Esophagus muscularis mucosa (tissue), 4 donors: ENCODE results near the gene E2F2. TPM values are rescaled to one million over a fixed set of nuclear protein-coding genes. Genes with fewer than 3 reads are reported as not detected.
"Not testable (repeated sequence)": the region's sequence is repeated elsewhere in the genome, so short reads cannot be mapped to it uniquely, and the experiment has no call there.

Source experiments
- DNase-seq: peaks from one replicate; pipeline ENCODE4 v3.0.0-alpha.2; 2017; ENCODE audit errors: extremely low spot score
- H3K27ac ChIP-seq, 4 donors: fragments of 200-600 bp; sonication (generic); replicated peaks in 1 of 4; 1 replicate in 3 of 4; 2 replicates in 1 of 4; pipeline ENCODE4 v1.5.1; 2016 to 2019; ENCODE audit warnings: mild to moderate bottlenecking in 1 of 4
- H3K27me3 ChIP-seq, 4 donors: fragments of 200-600 bp; sonication (generic); one replicate each; pipeline versions ENCODE4 v1.5.1 to v1.6.0; 2016 to 2019
- H3K36me3 ChIP-seq, 4 donors: fragments of 200-600 bp; sonication (generic); one replicate each; pipeline ENCODE4 v1.5.1; 2016 to 2019
- H3K4me1 ChIP-seq, 4 donors: fragments of 200-600 bp; sonication (generic); one replicate each; pipeline ENCODE4 v1.5.1; 2016 to 2019
- H3K4me3 ChIP-seq, 4 donors: fragments of 200-600 bp; sonication (generic); 1 replicate in 2 of 4; 2 replicates in 2 of 4; pipeline ENCODE4 v1.5.1; 2016 to 2019; ENCODE audit warnings: mild to moderate bottlenecking in 4 of 4, moderate library complexity in 1 of 4
- H3K9me3 ChIP-seq, 4 donors: fragments of 200-600 bp; sonication (generic); 1 replicate in 3 of 4; 2 replicates in 1 of 4; pipeline ENCODE4 v1.5.1; 2016 to 2019
- EP300 ChIP-seq: sonication (generic); formaldehyde crosslinking; IDR thresholded peaks from one replicate; pipeline ENCODE4 v1.6.1; 2017; ENCODE audit warnings: antibody characterized with exemption
- POLR2A ChIP-seq: fragments of 450-650 bp; IDR thresholded peaks from one replicate; pipeline ENCODE4 v1.6.1; 2017; ENCODE audit warnings: antibody characterized with exemption, moderate library complexity, mild to moderate bottlenecking, low read depth
- POLR2AphosphoS5 ChIP-seq, 2 donors: sonication (generic); formaldehyde crosslinking; IDR thresholded peaks; one replicate each; pipeline ENCODE4 v1.6.1; 2017; ENCODE audit warnings: antibody characterized with exemption in 2 of 2
- WGBS: methylation state at CpG from one replicate; pipeline ENCODE4 v1.1.5; 2018; 5-methylcytosine and 5-hydroxymethylcytosine counted together
- intact Hi-C: fragments of 100-400 bp; cut with DNase I; formaldehyde crosslinking; loops from one replicate; pipeline ENCODE4 v1.15.1; 2023
- total RNA-seq, 4 donors: library from RNA; depleted of rRNA; stranded (reverse); fragments of >200 nt; gene quantifications; one replicate each; pipeline versions ENCODE4 v1.1.0 to v1.2.1, GENCODE V29; 2016
- TF ChIP-seq, protein P1 (sequence below), 3 experiments: fragments of 200-600 bp in 2 of 3; fragments of 450-650 bp in 1 of 3; sonication (generic) in 2 of 3; IDR thresholded peaks; one replicate each; pipeline ENCODE4 v1.5.1; 2017 to 2019; ENCODE audit warnings: antibody characterized with exemption in 3 of 3, mild to moderate bottlenecking in 2 of 3, moderate library complexity in 1 of 3

Gene E2F2
- total RNA-seq, 4 donors from 2014 or later, result 0.11 to 0.26 (median 0.17) TPM; not detected in 1

DNA sequence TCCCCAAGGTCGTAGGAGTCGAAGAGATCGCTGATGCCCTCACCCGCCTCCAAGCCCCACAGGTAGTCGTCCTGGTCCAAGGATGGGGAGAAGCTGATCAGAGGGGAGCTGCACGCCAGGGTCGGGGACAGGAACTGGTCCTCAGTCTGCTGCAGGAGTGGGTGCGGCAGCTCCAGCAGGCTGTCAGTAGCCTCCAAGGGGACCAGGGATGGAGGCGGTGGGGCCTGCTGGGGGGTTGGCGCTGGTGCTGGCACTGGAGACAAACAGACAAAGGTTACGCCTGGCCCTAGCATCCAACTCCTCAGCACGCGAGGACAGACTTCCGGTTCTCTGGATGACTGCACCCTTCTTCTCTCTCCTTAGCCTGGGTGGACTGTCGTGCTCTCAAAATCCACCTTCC, 21.1 kb downstream of the E2F2 start:
- Histone ChIP-seq H3K9me3 (no peaks in the 10 kb centered on the region), H3K27ac (no peak overlapping the region), H3K27me3 (peaks cover 0 to 4% (median 0%) of the 10 kb centered on the region in 4 donors), H3K4me1 (no peaks in the 10 kb centered on the region), H3K4me3 (no peak overlapping the region), H3K36me3 (no peaks in the 10 kb centered on the region)
- intact Hi-C loops, result no loop called here
- TF ChIP-seq, protein P1, sequence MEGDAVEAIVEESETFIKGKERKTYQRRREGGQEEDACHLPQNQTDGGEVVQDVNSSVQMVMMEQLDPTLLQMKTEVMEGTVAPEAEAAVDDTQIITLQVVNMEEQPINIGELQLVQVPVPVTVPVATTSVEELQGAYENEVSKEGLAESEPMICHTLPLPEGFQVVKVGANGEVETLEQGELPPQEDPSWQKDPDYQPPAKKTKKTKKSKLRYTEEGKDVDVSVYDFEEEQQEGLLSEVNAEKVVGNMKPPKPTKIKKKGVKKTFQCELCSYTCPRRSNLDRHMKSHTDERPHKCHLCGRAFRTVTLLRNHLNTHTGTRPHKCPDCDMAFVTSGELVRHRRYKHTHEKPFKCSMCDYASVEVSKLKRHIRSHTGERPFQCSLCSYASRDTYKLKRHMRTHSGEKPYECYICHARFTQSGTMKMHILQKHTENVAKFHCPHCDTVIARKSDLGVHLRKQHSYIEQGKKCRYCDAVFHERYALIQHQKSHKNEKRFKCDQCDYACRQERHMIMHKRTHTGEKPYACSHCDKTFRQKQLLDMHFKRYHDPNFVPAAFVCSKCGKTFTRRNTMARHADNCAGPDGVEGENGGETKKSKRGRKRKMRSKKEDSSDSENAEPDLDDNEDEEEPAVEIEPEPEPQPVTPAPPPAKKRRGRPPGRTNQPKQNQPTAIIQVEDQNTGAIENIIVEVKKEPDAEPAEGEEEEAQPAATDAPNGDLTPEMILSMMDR (IDR thresholded peaks at IDR 0.05), result no peak
- TF ChIP-seq POLR2A, result no peak
- TF ChIP-seq EP300, result no peak
- no peak for TF ChIP-seq POLR2AphosphoS5 (IDR thresholded peaks at IDR 0.05)
- 98% methylated on average over 15 of the region's 15 CpGs for WGBS
- DNase-seq, result no peak

DNA sequence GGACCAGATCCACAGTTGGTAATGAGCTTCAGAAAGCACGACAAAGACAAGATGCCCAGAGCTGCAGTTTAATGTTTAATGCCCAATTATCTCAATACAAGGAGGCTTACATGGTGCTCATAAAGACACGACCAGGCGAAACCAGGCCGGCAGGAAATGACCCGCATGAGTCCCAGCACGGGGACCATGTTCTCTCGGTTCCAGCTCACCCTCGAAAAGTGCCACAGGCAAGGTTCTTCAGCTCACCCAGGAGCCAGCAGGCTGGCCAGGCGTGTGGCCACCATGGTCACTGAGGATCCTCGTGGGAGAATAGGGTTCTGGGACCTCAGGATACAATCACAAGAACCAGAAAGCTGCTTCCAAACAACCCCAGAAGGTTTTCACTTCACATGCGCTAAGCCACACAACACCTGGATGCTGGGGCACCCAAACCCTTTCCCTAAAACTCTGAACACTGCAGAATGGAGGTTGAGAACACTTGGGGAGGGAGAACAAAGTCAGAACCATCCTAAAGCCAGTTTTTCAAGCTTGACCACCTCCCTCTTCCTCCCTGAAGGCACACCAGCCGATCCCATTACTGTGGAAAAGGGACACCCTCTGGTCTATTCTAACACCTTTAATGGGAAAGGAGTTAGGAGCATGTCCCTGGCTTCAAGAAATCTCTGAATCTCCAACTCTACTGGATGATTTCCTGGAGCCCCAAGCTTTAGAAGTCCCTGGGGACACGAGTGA, 24.5 kb downstream of the E2F2 start:
- 91% methylated on average over 13 of the region's 13 CpGs for WGBS
- Histone ChIP-seq H3K4me1 (no peaks in the 10 kb centered on the region), H3K27ac (no peak overlapping the region), H3K9me3 (no peaks in the 10 kb centered on the region), H3K36me3 (no peaks in the 10 kb centered on the region), H3K27me3 (peaks cover 0 to 4% (median 0%) of the 10 kb centered on the region in 4 donors), H3K4me3 (no peak overlapping the region)
- TF ChIP-seq, protein P1 (IDR thresholded peaks at IDR 0.05), result no peak
- TF ChIP-seq POLR2A (no peak), EP300 (no peak)
- intact Hi-C loops, result no loop called here
- DNase-seq, result no peak

DNA sequence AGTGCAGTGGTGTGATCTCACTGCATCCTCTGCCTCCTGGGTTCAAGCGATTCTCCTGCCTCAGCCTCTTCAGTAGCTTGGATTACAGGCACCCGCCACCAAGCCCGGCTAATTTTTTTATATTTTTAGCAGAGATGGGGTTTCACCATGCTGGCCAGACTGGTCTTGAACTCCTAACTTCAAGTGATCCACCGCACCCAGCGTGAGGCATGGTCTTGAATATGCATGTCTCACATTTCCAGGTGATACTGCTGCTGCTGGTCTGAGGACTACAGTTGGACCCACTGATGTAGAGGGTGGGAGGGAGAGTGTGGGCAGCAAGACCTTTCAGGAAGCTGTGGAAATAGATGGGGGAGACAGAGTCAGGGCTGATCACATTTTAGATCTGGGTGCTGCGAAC, 25.2 kb downstream of the E2F2 start:
- TF ChIP-seq POLR2A (no peak), EP300 (no peak), POLR2AphosphoS5 (IDR thresholded peaks at IDR 0.05) (no peak)
- TF ChIP-seq, protein P1 (IDR thresholded peaks at IDR 0.05), result no peak
- Histone ChIP-seq H3K4me3 (no peak overlapping the region), H3K36me3 (no peaks in the 10 kb centered on the region), H3K27me3 (peaks cover 0 to 4% (median 0%) of the 10 kb centered on the region in 4 donors), H3K27ac (no peak overlapping the region), H3K4me1 (no peaks in the 10 kb centered on the region), H3K9me3 (no peaks in the 10 kb centered on the region)
- DNase-seq, result no peak
- 100% methylated on average over 4 of the region's 6 CpGs for WGBS
- intact Hi-C loops, result no loop called here

DNA sequence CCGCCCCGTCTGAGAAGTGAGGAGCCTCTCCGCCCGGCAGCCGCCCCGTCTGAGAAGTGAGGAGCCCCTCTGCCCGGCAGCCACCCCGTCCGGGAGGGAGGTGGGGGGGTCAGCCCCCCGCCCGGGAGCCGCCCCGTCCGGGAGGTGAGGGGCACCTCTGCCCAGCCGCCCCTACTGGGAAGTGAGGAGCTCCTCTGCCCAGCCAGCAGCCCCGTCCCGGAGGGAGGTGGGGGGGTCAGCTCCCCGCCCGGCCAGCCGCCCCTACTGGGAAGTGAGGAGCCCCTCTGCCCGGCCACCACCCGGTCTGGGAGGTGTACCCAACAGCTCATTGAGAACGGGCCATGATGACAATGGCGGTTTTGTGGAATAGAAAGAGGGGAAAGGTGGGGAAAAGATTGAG, 26.9 kb downstream of the E2F2 start:
- H3K27me3 ChIP-seq, H3K36me3 ChIP-seq, DNase-seq, H3K27ac ChIP-seq, H3K4me1 ChIP-seq, H3K4me3 ChIP-seq, H3K9me3 ChIP-seq, intact Hi-C loops: not testable (repeated sequence)
- 73% methylated on average over 8 of the region's 24 CpGs for WGBS

- no peak overlapping the region for H3K4me3 ChIP-seq
- no peak for DNase-seq
- H3K27ac ChIP-seq, result no peak overlapping the region
- no peaks in the 10 kb centered on the region for H3K36me3 ChIP-seq
- WGBS, result 73% methylated on average over 5 of the region's 6 CpGs
- peaks cover 0 to 4% (median 0%) of the 10 kb centered on the region in 4 donors for H3K27me3 ChIP-seq
- no peaks in the 10 kb centered on the region for H3K4me1 ChIP-seq
- TF ChIP-seq, protein P1 (IDR thresholded peaks at IDR 0.05), result no peak
- TF ChIP-seq EP300 (no peak), POLR2AphosphoS5 (IDR thresholded peaks at IDR 0.05) (no peak), POLR2A (no peak)
- no peaks in the 10 kb centered on the region for H3K9me3 ChIP-seq
- intact Hi-C loops, result no loop called here
Measured at GRCh38 chr1:23502951-23503350, 28.1 kb downstream of the E2F2 start.
